ENCODE measurements around the gene NUCKS1. TPM values are rescaled to one million over a fixed set of nuclear protein-coding genes. Genes with fewer than 3 reads are reported as not detected.
A peak's percentile ranks its signal among the peaks of the same experiment; 100 is the strongest.

Gene NUCKS1
- total RNA-seq, 1 donor from 2014 or later = 161 TPM

DNA sequence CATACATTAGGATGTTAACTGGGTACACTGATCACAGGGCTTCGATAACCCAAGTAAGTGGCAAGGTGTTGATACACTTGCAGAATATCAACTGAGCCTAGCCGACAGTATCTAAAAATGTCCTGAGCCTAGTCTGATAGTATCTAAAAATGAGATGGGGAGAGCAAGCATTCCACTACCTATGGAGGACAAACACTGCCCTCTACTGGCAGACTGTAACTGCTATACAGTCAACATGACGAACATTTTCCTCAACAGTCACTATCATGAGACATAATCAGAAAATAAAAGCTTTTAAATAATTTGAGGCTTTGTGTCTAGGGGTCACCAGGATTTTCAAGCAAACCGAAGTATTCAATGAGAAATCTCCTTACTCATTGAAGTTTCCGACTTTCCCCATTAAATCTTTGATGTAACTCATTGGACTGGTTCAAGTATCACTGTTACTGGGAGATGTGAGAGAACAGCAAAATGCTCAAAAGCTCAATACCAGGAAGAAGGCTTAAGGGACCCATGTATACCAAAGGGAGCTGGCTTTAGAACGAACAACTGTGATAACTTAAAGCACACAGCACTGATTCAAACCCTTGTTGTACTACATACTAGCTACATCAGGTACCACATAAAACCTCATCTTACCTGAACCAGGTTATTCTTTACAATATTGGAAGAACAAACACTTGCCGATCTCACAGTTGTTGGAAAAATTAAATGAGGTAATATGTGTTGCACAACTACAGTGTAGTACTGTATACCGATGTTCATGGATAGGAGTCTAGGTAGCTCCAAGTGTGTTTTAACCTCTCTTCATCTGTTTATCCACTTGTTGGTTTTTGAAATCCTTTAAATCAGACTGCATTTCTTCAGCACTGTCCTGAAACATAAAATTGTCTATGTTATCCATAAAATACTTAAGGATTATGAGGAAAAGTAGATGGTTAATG is 38.6 kb downstream of the NUCKS1 start:
- H3K27ac Mint-ChIP-seq = peak overlapping the region; percentile 44
- no peak overlapping the region for H3K4me3 Mint-ChIP-seq
- DNase-seq = peak; percentile 90
- H3K9me3 Mint-ChIP-seq = no peaks in the 10 kb centered on the region
- peaks cover 37% of the 10 kb centered on the region for H3K36me3 Mint-ChIP-seq (ENCODE audit: low read depth)
- peaks cover 19% of the 10 kb centered on the region for H3K4me1 Mint-ChIP-seq
- no peaks in the 10 kb centered on the region for H3K27me3 Mint-ChIP-seq
- intact Hi-C loops (cut with micrococcal nuclease) = loop anchor here (1.0 to 5.0 kb wide), 4 partner anchors 37 to 183 kb away; no protein-coding TSS in a partner anchor

DNA sequence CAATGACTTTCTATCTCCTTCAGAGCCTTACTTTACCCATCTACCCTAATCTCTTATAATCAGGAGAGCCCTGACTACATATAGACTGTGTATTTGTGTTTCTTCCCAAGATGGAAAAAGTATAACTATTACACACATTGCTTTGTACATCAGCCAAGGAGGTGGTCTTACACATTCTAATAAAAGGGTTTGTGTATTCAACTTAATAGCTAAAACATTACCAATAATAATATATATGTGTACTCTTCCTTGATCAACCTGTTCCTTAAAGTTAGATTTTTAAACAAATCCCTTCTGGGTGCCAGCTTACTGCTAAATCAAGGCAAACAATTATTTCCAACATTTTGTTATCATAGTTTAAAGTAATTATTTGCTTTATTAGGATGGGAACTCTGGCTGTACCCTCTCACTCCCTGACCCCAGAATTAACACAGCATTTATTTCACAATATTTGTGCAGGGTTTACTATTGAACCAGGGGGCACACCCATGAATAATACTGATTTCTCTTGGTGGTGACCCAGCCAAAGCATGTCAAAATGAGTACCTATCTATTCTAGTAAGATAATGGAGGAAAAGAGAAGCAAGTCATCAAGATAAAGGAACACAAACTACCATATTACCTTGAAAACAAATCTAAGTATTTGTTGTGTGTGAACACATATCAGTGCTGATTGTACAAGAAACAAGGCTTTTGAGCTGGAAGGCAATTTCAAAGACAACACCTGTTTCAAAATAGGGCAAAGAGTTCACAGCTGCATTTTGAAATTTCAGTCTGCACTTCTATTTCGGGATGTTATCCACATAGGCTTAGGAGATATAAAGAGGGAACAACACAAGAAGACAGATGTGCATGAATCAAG is 39.5 kb downstream of the NUCKS1 start:
- no peak for DNase-seq
- no peaks in the 10 kb centered on the region for H3K9me3 Mint-ChIP-seq
- peaks cover 15% of the 10 kb centered on the region for H3K4me1 Mint-ChIP-seq
- H3K4me3 Mint-ChIP-seq = no peak overlapping the region
- intact Hi-C loops (cut with micrococcal nuclease) = loop anchor here (1.0 to 5.0 kb wide), 4 partner anchors 38 to 182 kb away; no protein-coding TSS in a partner anchor
- H3K27ac Mint-ChIP-seq = peak overlapping the region; percentile 7
- H3K36me3 Mint-ChIP-seq (ENCODE audit: low read depth) = peaks cover 29% of the 10 kb centered on the region
- no peaks in the 10 kb centered on the region for H3K27me3 Mint-ChIP-seq

DNA sequence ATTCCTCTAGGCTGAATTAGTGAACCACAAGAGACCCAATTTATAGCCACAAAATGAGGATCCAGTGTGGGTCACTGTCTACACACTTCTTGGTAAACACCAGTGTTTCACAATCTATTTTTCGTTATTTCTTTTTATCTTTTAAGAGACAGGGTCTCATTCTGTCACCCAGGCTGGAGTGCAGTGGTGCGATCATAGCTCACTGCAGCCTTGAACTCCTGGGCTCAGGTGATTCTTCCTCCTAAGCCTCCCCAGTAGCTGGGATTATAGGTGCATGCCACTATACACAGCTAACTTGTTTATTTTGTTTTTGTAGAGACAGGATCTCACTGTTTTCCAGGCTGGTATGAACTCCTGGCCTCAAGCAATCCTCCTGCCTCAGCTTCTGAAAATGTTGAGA is 40.3 kb downstream of the NUCKS1 start:
- Mint-ChIP-seq H3K4me3 (no peak overlapping the region), H3K27ac (no peak overlapping the region), H3K9me3 (no peaks in the 10 kb centered on the region), H3K4me1 (peaks cover 17% of the 10 kb centered on the region), H3K27me3 (no peaks in the 10 kb centered on the region), H3K36me3 (ENCODE audit: low read depth) (peaks cover 23% of the 10 kb centered on the region)
- no peak for DNase-seq
- intact Hi-C loops (cut with micrococcal nuclease) = loop anchor here (2.0 to 5.0 kb wide), 3 partner anchors 39 to 181 kb away; no protein-coding TSS in a partner anchor

DNA sequence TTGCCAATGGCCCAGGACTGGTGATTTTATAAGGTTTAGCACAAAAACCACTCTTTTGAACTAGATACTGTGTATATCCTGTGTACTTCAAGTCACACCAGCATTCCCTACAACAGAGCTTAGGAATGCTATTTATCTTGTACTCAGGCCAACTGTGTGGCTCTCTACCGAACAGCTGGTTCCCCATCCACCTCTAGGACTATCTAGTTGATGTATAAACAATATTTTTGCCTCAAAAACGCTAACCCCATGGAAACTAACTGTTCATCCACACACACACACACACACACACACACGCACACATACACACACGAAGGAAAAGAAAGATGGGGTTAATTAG is 41.0 kb downstream of the NUCKS1 start:
- no peak for DNase-seq
- no peaks in the 10 kb centered on the region for H3K9me3 Mint-ChIP-seq
- peaks cover 17% of the 10 kb centered on the region for H3K4me1 Mint-ChIP-seq
- peaks cover 23% of the 10 kb centered on the region for H3K36me3 Mint-ChIP-seq (ENCODE audit: low read depth)
- no peaks in the 10 kb centered on the region for H3K27me3 Mint-ChIP-seq
- intact Hi-C loops (cut with micrococcal nuclease) = no loop called here
- H3K27ac Mint-ChIP-seq = no peak overlapping the region
- H3K4me3 Mint-ChIP-seq = no peak overlapping the region

DNA sequence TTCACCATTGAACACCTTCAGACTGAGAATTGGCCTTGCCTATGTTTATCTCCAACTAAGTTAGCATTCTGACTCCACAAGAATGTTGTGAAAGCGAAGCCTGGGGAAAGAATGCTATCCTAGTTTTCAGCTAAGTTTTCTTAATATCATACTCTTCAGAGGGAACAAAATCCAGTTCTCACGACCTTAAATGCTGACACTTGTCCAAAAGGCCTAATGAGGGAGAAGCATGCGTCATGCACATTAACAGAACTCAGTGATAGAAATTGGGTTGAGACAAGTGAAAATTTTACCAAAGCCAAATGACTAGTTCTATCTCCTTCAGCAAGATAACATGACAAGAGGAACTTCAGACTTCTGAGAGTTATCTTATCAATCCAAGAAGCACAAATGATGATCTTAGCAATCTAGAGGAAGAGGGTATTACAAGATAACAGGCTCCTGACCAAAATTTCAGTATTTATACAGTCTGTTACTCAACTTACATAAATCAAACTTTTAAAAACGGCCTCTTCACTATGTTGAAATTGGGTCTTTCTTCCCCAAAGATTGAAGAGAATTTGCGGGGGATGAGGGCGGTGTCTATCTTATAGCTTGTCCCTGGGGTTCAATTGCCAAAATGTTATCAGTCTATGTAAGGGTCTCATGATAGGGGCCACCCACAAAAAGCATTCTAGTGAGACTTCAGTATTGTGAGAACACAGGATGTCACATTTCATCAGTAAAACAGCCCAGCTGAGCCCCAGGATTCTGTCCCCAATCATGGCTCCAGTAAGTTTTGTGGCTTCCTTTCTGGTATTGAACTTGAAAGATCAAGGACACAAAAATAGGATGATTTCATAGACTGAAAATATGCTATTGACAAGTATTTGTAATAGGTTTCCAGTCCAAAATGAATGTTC is 43.1 kb downstream of the NUCKS1 start:
- Mint-ChIP-seq H3K27me3 (no peaks in the 10 kb centered on the region), H3K27ac (peak overlapping the region; percentile 54), H3K9me3 (no peaks in the 10 kb centered on the region), H3K36me3 (ENCODE audit: low read depth) (peaks cover 28% of the 10 kb centered on the region), H3K4me1 (peaks cover 17% of the 10 kb centered on the region), H3K4me3 (no peak overlapping the region)
- intact Hi-C loops (cut with micrococcal nuclease) = no loop called here
- no peak for DNase-seq

DNA sequence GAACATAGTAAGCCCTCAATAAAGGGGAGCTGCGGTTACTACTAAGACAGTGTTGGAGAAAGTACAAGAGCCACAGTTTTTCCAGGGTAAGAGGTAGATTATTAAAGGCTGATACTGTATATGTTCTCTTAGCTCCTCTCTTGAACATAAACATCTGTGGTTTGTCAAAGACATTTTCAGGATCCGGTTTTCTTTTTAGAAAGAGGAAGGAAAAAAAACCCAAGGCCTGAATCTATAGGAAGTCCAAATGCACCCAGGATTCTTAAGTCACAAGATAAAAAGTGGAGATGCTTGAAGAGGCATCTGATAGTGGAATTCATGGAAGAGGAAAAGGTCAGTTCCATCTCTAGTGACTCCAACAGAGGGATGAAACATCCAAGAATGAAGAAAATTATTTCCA is 45.1 kb downstream of the NUCKS1 start:
- Mint-ChIP-seq H3K27ac (no peak overlapping the region), H3K27me3 (no peaks in the 10 kb centered on the region), H3K36me3 (ENCODE audit: low read depth) (peaks cover 26% of the 10 kb centered on the region), H3K4me3 (no peak overlapping the region), H3K9me3 (no peaks in the 10 kb centered on the region), H3K4me1 (peaks cover 9% of the 10 kb centered on the region)
- DNase-seq = no peak
- intact Hi-C loops (cut with micrococcal nuclease) = no loop called here

DNA sequence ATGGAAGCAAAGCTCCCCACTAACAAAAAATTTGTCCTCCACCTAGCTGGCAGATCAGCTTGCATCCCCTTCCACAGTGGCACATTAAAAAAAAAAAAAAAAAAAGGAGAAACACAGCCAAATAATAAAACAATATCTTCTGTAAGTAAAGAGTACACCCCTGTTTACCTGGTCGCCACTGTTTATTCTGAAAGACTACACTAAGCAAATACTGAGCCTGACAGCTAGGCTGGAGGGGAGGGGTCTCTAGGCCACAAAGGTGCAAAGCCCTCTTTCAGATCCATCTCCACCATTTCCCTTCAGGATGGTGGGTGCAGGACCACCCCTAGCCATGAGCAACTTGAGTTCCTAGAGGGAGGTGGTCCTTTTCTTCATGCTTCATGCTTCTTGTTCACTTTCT is 46.9 kb downstream of the NUCKS1 start:
- Mint-ChIP-seq H3K4me1 (peaks cover 9% of the 10 kb centered on the region), H3K4me3 (no peak overlapping the region), H3K27me3 (no peaks in the 10 kb centered on the region), H3K27ac (no peak overlapping the region), H3K36me3 (ENCODE audit: low read depth) (peaks cover 23% of the 10 kb centered on the region), H3K9me3 (no peaks in the 10 kb centered on the region)
- DNase-seq = no peak
- intact Hi-C loops (cut with micrococcal nuclease) = no loop called here

DNA sequence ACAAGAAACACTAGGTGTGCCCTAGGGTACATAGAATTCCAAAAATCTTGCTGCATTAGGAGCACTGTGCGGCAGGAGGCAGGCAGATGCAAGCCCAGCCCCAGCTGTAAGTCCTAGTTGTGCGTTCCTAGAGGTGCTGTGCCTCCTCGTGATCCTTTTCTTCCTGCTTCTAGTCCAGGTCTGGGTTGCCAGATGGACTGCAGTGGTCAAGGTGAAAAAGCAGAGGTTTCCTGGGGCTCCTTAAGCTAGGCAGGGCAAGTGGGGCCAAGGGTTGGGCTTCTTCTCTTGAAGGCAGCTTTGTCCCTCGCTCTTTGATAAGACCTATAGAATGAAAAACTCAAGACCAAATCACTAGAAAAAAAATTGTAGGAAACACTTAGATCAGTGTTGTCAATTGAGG is 48.1 kb downstream of the NUCKS1 start:
- no peak overlapping the region for H3K4me3 Mint-ChIP-seq
- H3K27ac Mint-ChIP-seq = no peak overlapping the region
- intact Hi-C loops (cut with micrococcal nuclease) = no loop called here
- no peak for DNase-seq
- H3K4me1 Mint-ChIP-seq = peaks cover 8% of the 10 kb centered on the region
- H3K27me3 Mint-ChIP-seq = peaks cover 9% of the 10 kb centered on the region
- H3K36me3 Mint-ChIP-seq (ENCODE audit: low read depth) = peaks cover 22% of the 10 kb centered on the region
- H3K9me3 Mint-ChIP-seq = no peaks in the 10 kb centered on the region

DNA sequence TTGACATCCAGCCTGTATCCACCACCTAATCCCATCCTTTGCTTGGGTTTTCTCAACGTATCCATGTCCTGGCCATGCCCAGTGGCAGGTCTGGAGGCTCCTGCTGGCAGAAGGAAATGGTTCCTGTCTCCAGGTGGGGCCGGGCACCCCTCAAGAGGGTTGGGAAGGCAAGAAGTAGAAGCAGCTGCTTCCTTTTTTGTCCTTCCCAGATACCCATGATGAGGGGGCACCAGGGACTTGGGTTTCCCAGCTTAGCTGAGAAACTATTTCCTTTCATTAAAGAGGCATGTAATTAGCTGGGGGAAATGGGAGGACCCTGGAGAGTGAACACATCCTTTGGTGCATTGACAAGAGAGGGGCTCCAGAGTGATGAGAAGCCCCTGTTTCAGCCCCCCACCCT is 48.6 kb downstream of the NUCKS1 start:
- intact Hi-C loops (cut with micrococcal nuclease) = no loop called here
- no peak overlapping the region for H3K4me3 Mint-ChIP-seq
- no peak overlapping the region for H3K27ac Mint-ChIP-seq

DNA sequence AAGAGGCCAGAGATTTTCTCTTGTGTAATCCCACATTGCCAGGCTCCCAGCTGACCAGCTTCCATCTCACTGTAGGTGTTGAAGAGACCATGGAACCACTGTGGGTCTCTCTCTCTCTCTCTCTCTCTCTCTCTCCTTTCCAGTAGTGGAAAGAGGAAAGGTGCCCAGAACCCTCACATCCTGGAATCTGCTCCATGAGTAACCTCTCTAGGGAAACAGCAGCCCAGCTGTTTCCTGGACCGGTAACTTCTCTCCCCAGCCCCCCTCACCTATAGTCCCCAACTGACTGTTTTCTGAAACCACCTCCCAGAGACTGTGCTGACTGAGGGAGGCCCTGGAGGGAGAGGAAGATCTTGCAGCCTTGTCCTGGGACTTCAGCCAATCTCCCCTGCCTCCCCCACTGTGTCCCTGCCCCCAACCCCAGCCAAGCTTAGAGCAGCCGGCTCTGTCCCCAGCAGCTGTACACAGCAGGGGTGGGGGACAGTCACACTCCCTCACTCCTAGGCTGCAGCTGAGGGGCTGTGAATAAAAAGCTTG is 49.0 kb downstream of the NUCKS1 start:
- intact Hi-C loops (cut with micrococcal nuclease) = no loop called here
- H3K27ac Mint-ChIP-seq = no peak overlapping the region

More for the DNA sequence above, 48.6 kb downstream of the NUCKS1 start:
- no peak for DNase-seq
- no peaks in the 10 kb centered on the region for H3K9me3 Mint-ChIP-seq
- peaks cover 12% of the 10 kb centered on the region for H3K27me3 Mint-ChIP-seq
- H3K36me3 Mint-ChIP-seq (ENCODE audit: low read depth) = peaks cover 18% of the 10 kb centered on the region
- peaks cover 4% of the 10 kb centered on the region for H3K4me1 Mint-ChIP-seq

DNA sequence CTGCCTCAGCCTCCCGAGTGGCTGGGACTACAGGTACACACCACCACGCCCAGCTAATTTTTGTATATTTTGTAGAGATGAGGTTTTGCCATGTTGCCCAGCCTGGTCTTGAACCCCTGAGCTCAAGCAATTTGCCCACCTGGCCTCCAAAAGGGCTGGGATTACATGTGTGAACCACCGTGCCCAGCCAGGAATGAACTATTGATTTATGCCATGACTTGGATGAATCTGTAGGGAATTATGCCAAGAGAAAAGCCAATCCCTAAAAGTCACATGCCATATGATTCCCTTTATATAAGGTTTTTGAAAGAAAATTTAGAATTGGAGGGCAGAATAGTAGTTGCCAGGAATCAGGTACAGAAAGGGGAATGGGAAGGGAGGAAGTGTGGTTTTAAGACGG is 50.6 kb downstream of the NUCKS1 start:
- Mint-ChIP-seq H3K27ac (no peak overlapping the region), H3K36me3 (ENCODE audit: low read depth) (peaks cover 16% of the 10 kb centered on the region), H3K9me3 (no peaks in the 10 kb centered on the region), H3K4me1 (no peaks in the 10 kb centered on the region), H3K27me3 (peaks cover 14% of the 10 kb centered on the region), H3K4me3 (no peak overlapping the region)
- DNase-seq = no peak
- intact Hi-C loops (cut with micrococcal nuclease) = no loop called here

More for the DNA sequence above, 49.0 kb downstream of the NUCKS1 start:
- Mint-ChIP-seq H3K4me3 (no peak overlapping the region), H3K9me3 (no peaks in the 10 kb centered on the region), H3K4me1 (peaks cover 4% of the 10 kb centered on the region), H3K27me3 (peaks cover 12% of the 10 kb centered on the region), H3K36me3 (ENCODE audit: low read depth) (peaks cover 18% of the 10 kb centered on the region)
- DNase-seq = no peak

DNA sequence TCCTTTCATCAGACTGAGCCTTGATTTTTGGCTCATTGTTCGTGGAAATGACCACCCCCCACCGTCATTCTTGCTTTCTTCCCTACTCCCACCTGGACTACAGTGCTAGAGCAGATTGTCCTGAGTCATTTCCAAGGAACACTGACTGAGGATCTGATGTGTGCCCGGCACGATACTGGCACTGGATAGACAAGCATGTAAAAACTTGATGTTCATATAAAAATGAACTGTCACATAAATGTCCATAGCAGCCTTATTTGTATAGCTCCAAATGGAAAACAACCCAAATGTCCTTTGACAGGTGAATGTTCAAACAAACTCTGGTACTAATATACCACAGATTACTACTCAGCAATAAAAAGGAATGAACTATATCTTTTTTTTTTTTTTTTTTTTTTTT is 51.1 kb downstream of the NUCKS1 start:
- H3K36me3 Mint-ChIP-seq (ENCODE audit: low read depth) = peaks cover 15% of the 10 kb centered on the region
- H3K9me3 Mint-ChIP-seq = no peaks in the 10 kb centered on the region
- intact Hi-C loops (cut with micrococcal nuclease) = no loop called here
- no peaks in the 10 kb centered on the region for H3K4me1 Mint-ChIP-seq
- no peak overlapping the region for H3K4me3 Mint-ChIP-seq
- no peak for DNase-seq
- H3K27me3 Mint-ChIP-seq = peaks cover 14% of the 10 kb centered on the region
- H3K27ac Mint-ChIP-seq = no peak overlapping the region

DNA sequence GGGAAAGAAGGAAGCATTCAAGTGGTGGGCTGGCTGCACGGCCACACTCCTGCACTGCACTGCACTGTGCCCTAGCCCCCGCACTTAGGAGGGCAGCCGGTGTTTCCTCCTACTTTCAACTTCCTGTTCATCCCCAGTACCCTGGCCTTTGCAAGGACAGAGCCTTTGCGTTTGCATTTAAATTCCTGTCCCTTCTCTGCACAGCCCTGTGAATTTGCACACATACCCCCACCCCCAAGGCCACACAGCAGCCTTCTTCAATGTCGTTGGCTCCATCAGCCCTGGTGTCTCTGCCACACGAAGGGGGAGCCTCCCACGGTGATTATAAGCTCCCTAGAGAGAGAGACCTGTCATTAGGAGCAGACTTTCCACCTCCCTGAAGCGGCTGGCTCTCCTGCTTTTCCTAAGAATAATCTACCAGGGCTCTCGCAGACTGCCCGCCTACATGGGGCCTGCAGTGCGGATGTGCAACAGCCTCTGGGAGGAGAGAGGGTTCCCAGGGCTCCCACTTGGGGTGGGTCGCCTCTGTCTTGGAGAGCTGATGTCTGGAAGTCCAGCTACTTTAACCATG is 56.5 kb downstream of the NUCKS1 start:
- H3K27me3 Mint-ChIP-seq = peaks cover 28% of the 10 kb centered on the region
- no peaks in the 10 kb centered on the region for H3K9me3 Mint-ChIP-seq
- no peak overlapping the region for H3K4me3 Mint-ChIP-seq
- H3K36me3 Mint-ChIP-seq (ENCODE audit: low read depth) = peaks cover 2% of the 10 kb centered on the region
- no peak for DNase-seq
- peaks cover 4% of the 10 kb centered on the region for H3K4me1 Mint-ChIP-seq
- intact Hi-C loops (cut with micrococcal nuclease) = no loop called here
- H3K27ac Mint-ChIP-seq = no peak overlapping the region
